Renal cortical epithelial cell (primary cell): ENCODE results near the gene LHX2. TPM values are rescaled to one million over a fixed set of nuclear protein-coding genes. Genes with fewer than 3 reads are reported as not detected.

Experiments used
- DNase-seq: peaks from one replicate; pipeline ENCODE4 v3.0.0-alpha.2; 2011; ENCODE audit warnings: low read depth
- total RNA-seq: library from RNA; depleted of rRNA; stranded (reverse); fragments of >200 nt; gene quantifications from 2 replicates; pipeline ENCODE4 v1.2.3, GENCODE V29; 2014

Gene LHX2
- total RNA-seq, 1 donor from 2014 or later: not detected

GRCh38 chr9:124060844-124061605, 49.5 kb downstream of the LHX2 start:
- DNase-seq: no peak

- DNase-seq: no peak
Measured at GRCh38 chr9:124062172-124062571, 50.6 kb downstream of the LHX2 start.

GRCh38 chr9:124066783-124067577, 55.4 kb downstream of the LHX2 start:
- DNase-seq: no peak

- no peak for DNase-seq
Measured at GRCh38 chr9:124068251-124068650, 56.7 kb downstream of the LHX2 start.

- DNase-seq: peak; percentile 13
Measured at GRCh38 chr9:124074746-124075145, 63.2 kb downstream of the LHX2 start.

GRCh38 chr9:124075761-124076160, 64.2 kb downstream of the LHX2 start:
- DNase-seq: no peak

GRCh38 chr9:124077915-124078572, 66.5 kb downstream of the LHX2 start:
- DNase-seq: peak; percentile 49

GRCh38 chr9:124078641-124079040, 67.1 kb downstream of the LHX2 start:
- DNase-seq: peak; percentile 66

- peak; percentile 58 for DNase-seq
Measured at GRCh38 chr9:124079176-124079925, 67.8 kb downstream of the LHX2 start.

- no peak for DNase-seq
Measured at GRCh38 chr9:124082622-124083021, 71.1 kb downstream of the LHX2 start.

Other genes with a start within 250 kb of the LHX2 start
- gene DENND1A, start 81.6 kb upstream of the LHX2 start, total RNA-seq: 10.1 and 21.5 TPM in 2 replicates
- 19.1 and 124 TPM in 2 replicates for gene NEK6, start 246.2 kb downstream of the LHX2 start, total RNA-seq